HG02840 (cell line): ENCODE measurements around the gene NKD2.

ENCODE experiments used
- ATAC-seq: cut with Tn5 transposase; IDR thresholded peaks from one replicate; pipeline ENCODE4 v1.9.1; 2021; ENCODE audit warnings: mild to moderate bottlenecking, moderate library complexity, moderate number of reproducible peaks; ENCODE audit not compliant: unreplicated experiment, low FRiP score

Gene NKD2

GRCh38 chr5:1065891-1066650 lies 57.5 kb downstream of the NKD2 start:
- no peak for ATAC-seq

GRCh38 chr5:1066676-1067075 lies 58.1 kb downstream of the NKD2 start:
- no peak for ATAC-seq

- ATAC-seq = no peak
Measured at GRCh38 chr5:1067141-1068121, 58.8 kb downstream of the NKD2 start.

DNA sequence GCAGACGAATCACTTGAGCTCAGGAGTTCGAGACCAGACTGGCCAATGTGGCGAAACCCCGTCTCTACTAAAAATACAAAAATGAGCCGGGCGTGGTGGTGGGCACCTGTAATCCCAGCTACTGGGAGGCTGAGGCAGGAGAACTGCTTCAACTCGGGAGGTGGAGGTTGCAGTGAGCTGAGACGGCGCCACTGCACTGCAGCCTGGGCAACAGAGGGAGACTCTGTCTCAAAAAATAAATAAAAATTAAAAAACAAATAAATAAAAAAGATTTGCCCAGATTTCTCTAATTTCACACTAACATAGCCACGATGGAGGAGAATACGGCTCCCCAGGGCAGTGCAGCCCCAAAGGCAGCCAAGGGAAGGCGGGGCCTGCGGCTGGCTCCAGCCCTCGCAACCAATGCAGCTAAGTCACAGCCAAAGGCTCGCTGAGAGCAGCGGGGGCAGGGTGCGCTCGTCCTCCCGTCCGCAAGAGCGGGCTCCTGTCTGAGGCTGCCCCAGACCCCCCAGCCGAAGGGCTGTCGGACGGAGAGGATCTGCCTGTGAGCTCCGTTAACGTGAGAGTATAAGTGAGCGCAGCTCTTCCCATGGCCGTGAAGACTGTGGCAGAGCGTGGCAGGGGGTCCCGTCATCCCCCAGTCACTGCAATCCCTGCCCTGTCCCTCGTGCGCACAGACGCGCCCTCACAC lies 59.7 kb downstream of the NKD2 start:
- no peak for ATAC-seq

DNA sequence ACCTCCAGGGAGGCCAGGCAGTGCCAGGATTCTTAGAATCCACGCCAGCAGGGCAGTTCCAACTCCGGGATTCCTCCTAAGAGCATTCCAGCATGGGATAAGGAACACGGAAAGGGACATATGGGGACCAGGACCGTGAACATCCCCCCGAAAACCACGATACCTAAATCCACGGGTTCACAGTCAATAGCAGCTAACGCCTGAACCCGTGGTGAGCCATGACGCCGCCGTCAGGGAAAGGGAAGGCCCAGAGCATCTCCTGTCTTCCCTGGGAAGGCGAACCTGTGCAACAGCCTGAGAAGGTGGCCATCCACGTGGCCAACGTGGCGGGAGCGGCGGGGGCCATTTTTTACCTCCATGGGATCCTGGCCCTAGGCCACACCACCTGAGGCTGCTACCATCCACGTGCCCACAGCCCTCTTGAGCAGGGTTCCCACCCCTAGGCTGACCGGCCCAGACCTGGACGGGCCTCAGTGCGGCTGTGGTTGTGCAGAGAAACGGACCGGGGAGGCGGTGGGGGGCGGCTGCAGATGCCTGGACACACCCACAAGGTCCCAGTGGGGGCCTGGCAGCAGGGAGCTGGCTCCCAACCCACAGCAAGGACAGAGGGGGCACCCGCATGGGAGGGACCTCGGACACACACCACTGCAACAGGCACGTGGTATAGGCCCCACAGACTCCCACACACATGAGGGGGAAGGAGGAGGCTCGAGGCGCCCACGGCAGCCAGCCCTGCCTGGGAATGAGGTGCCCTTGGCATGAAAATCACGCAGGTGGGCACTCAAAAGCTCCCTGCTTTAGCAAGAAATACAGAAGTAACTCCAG lies 60.5 kb downstream of the NKD2 start:
- no peak for ATAC-seq

GRCh38 chr5:1069720-1070088 lies 61.1 kb downstream of the NKD2 start:
- ATAC-seq = no peak

DNA sequence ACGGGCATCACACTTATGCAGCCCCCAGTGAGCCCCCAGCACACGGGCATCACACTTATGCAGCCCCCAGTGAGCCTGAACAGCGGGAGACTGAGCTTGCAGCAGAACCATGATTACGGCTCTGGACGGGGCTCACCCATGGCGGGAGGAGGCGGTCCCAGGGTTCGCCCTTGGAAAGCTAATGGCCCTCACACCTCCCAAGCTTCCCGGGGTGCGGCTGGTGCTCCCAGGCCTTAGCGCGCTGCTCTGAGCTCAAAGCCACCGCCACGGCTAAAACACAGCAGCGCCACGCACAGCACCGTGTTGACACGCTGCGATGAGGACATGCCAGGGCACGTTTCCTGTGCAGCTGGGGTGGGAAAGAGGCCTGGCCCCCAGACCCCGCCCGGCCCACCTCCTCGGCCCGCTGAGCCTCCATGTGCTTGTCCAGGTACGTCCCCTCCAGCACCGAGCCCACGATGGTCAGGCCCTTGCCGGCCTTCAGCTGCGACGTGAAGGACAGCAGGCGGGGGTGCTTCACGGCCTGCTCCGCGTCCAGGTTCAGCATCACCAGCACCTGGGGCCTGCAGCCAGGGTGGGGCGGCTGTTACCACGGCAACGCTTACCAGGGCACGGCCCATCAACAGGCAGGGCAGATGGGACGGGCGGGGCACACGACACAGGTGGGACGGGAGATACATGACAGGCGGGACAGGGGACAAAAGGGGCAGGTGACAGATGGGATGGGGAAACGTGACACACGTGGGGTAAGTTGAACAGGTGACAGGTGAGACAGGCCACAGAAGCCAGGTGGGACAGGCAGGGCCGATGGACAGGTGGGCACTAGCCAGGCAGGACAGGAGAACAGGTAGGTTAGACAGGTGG lies 64.9 kb downstream of the NKD2 start:
- no peak for ATAC-seq

GRCh38 chr5:1074226-1074625 lies 65.6 kb downstream of the NKD2 start:
- ATAC-seq = no peak

DNA sequence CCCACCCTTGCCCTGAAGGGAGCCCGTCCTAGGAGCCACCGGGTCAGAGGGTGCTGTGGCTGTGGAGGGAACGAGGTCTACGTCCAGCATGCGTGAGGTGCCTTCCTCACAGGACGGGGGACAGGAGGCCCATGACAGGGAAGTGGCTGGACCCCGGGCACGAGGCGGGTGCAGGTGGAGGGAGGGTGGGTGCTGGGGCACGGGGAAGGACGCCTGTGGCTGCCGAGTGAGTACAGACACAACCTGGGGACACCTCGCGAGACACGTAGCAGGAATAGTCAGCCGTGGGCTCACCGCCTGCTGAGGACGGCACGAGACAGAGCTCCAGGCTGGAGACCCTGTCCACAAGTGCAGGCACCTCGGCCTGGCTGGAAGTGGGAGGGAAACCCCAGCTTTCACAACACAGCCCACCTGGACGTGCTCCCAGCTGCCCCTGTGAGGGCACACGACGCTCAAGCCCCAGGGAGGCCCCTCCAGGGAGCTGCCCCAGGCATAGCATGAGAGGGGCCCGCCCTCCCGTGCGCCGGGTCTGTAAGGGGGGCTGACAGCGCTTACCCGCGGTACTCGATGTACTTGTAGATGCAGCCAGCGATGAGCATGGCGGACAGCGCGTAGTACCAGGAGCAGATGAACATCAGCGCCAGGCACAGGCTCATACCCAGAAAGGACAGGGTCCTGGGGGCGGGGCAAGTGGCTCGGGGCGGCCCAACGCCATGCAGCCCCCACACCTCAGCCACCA lies 66.4 kb downstream of the NKD2 start:
- no peak for ATAC-seq

- no peak for ATAC-seq
Measured at GRCh38 chr5:1075555-1075881, 66.9 kb downstream of the NKD2 start.

GRCh38 chr5:1075931-1076330 lies 67.3 kb downstream of the NKD2 start:
- no peak for ATAC-seq

DNA sequence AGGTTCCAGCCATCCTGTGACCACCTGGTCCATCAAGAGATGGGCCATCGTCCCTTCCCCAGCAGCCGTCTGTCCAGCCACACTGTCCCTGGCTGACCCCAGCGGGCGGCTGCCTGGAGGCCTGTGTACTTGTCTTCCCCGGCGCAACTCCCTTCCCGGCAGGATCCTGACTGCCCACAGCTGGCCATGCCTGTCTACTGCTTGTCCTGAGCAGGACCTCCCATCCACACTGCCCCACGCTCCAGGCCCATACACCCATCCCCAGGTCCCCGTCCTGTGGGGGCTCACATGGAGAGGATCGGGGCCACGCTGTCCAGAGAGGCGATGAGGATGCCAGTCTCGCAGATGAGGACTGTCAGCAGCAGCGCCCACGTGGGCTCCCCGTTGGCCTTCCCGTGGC lies 67.8 kb downstream of the NKD2 start:
- no peak for ATAC-seq

DNA sequence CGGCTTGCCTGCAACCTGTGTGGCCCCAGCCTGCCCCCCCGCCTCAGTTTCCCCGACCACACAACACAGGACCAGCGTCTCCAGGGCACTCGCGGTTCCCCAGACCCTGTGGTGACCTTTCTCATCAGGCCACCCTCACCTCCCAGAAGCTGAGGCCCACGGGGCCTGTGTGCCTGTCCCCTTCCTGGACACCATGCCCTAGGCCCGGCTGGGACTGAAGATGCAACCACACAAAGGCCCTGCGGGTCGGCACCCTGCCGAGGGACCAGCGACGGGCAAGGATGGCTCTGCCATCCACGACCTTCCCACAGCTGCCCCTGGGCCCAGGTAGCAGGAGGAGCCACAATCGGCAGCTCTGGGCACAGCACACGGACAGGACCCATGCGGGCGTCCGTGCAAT lies 68.4 kb downstream of the NKD2 start:
- no peak for ATAC-seq

DNA sequence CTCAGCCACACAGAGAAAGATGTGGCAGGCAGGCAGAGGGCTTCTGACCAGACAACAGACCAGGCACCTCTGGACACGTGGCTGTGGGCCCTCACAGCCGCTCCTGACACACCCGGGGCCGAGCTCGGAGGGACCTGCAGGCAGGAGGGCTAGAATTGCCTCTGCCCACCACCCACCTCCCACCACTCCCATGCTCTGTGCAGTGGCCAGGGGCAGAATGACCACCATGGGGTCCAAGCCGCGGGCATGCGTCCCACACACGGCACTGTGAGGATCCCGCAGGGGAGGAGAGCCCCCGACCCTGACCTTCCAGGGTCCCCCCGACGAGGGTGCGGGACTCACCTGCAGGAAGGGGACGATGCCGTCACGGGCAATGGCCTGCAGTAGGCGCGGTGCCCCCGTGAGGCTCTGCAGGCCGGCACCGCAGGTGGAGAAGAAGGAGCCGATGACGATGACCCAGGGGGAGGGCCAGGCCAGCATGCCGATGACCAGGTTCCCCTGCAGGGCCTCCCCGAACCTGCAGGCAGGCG lies 69.0 kb downstream of the NKD2 start:
- ATAC-seq = no peak

GRCh38 chr5:1078206-1078605 lies 69.6 kb downstream of the NKD2 start:
- ATAC-seq = no peak

- ATAC-seq = no peak
Measured at GRCh38 chr5:1078851-1079250, 70.2 kb downstream of the NKD2 start.

- ATAC-seq = no peak
Measured at GRCh38 chr5:1079486-1079885, 70.9 kb downstream of the NKD2 start.

GRCh38 chr5:1079961-1080360 lies 71.4 kb downstream of the NKD2 start:
- ATAC-seq = no peak

GRCh38 chr5:1080432-1080831 lies 71.8 kb downstream of the NKD2 start:
- ATAC-seq = no peak
